HG02763 (cell line): ENCODE results near the gene DDX25.

Experiments
- ATAC-seq: cut with Tn5 transposase; IDR thresholded peaks from one replicate; pipeline ENCODE4 v1.9.1; 2021; ENCODE audit warnings: mild to moderate bottlenecking, moderate library complexity; ENCODE audit not compliant: unreplicated experiment

The DDX25 gene

GRCh38 chr11:125948278-125949051 is 44.2 kb downstream of the DDX25 start:
- no peak for ATAC-seq

DNA sequence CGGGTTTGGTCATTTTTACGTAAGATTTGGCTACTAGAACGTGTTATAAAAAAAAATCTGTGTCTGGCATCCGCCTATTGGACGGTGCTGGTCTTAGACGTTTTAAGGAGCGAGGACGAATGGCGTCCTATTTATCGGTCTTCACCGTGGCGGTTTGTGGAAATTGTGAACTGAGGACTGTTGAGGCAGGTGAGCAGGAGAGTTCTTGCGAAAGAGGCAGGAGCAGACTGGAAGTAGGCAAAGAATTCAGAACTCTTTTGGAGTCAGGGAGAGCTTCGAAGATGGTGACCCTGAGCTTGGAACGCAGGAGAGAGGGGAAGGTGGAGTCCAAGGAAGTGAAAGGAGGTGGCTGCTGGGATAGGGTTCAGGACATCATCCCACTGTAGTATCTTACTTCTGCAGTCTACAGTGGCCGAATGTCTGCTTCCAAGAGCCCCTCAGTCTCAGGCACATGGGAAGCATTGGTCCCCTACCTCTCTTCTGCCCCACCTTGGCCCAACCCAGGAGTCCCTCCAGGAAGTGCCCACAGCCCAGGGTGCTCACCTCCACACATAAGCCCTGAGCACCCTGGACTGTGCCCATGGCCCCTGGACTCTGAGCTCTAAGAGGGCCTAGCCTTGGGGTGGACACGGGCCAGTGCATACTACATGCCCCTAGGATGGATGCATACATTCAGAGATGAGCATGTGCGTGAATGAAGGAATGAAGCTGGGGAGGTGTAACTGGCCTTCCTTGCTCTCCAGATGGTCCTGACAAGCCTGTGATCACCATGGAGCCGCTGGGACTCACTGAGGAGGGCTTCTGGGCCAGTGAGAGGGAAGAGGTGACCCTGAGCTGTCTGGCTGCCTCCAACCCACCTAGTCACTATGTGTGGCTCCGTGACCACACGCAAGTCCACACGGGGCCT is 45.2 kb downstream of the DDX25 start:
- ATAC-seq = no peak

- no peak for ATAC-seq
Measured at GRCh38 chr11:125950178-125950490, 45.8 kb downstream of the DDX25 start.

DNA sequence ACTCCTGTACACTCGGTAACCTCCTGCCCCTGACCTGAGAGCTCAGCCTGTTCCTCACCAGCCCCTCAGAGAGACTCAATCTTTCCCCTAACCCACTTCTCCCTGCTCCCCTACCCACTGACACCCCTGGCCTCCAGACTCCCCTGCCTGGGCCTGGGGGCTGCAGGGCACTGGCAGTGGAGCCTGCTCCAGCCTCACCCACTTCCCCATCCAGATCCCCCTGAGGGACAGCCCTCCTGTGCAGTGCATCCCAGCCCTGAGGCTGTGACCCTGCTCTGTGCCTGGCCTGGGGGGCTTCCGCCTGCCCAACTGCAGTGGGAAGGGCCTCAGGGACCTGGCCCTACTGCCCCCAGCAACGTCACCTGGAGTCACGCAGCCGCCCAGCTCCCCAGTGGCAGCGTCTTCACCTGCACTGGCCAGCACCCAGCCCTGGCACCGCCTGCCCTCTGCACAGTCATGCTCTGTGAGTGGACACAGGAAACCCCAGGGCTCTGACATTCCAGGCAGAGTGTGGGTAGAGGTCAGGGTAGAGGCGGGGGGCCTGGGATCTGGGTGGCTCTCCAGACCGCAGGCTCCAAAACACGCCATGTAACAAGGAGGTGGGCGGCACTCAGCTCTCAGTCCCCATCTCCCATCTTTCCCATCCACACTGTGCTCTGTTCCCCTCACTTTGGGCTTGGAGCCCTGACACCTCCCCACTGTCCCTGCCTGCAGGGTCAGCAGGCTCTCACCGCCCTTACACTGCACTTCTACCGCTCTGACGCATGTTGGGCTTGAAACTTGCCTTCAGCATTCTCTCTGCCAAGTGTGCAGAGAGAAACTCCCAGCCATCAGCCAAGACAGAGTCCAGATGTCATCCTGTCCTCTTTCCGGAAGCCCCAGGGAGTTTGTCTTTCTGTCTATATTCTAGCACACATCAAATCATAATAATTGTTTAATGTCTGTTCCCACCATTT is 46.7 kb downstream of the DDX25 start:
- no peak for ATAC-seq

GRCh38 chr11:125951731-125952130 is 47.4 kb downstream of the DDX25 start:
- ATAC-seq = no peak

GRCh38 chr11:125952559-125952958 is 48.3 kb downstream of the DDX25 start:
- no peak for ATAC-seq

DNA sequence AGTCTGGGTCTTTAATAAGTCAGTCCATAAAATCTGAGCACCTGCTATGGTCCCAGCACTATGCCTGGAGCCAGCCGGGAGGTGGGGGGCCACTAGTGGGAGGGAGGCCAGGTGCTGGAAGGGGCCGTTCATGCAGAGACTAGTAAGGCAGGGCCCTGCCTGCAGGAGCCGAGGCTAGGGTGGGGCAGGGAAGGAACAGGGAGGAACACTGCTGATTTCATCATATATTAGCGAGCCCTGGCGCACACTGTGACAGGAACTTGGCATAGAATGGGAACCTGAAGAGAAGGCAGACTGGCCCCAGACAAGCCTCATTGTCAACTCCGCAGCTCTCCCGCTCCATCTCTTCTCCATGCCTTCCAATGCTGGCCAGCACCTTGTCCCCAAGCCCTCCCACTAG is 48.7 kb downstream of the DDX25 start:
- no peak for ATAC-seq

- no peak for ATAC-seq
Measured at GRCh38 chr11:125953401-125953935, 49.2 kb downstream of the DDX25 start.

GRCh38 chr11:125954123-125954944 is 50.0 kb downstream of the DDX25 start:
- no peak for ATAC-seq

GRCh38 chr11:125954945-125955640 is 50.8 kb downstream of the DDX25 start:
- ATAC-seq = no peak

DNA sequence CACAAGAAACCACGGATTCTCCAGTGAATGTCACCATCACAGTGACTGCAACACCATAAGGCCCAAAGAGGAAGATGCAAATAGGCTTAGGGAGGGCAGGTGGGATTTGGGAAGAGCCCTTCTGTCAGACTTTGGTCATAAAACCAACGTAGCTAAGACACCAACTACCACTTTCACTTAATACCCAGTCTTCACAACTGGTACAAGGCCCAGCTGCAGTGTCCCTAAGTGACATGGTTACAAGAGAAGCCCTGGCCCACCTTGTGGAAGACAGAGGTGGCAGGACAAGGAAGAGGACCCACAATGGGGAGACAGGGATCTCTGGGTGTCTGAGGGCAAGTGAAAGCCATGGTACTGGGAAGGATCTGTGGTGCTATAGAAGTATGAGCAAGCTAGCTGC is 51.5 kb downstream of the DDX25 start:
- ATAC-seq = no peak

DNA sequence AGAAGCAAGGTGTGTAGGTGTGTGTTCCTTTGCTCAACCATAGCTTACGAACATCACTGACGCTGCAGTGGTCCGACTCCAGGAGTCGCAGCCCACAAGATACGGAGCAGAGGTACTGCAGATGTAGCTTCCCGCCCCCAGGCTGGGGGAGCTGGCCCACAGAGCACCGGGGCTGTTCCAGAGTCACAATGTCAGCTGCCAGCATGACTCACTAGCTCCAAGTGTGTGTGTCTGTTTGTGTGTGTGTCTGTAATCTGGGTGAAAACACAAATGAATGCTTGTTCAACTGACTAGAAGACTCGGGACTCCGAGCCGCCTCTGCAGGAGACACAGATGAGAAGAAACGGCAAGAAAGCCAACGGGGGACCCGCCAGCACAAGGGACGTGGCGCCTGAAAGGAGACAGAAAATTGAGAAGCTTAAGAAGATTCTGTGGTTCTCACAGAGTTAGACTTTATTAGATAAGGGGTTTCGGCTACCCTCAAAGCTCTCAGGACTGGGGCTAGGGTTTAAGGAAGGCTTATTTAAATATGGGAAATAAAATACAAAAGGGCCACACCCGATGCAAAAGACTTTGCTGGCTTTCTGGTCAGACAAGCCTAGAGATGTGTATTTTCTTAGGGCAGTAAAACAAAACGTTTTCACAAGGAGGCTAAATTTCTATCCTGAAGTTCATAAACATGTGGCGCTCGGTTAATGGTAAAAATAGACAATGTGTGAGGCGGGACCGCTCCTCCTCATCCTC is 52.3 kb downstream of the DDX25 start:
- no peak for ATAC-seq

GRCh38 chr11:125957618-125958332 is 53.5 kb downstream of the DDX25 start:
- no peak for ATAC-seq

DNA sequence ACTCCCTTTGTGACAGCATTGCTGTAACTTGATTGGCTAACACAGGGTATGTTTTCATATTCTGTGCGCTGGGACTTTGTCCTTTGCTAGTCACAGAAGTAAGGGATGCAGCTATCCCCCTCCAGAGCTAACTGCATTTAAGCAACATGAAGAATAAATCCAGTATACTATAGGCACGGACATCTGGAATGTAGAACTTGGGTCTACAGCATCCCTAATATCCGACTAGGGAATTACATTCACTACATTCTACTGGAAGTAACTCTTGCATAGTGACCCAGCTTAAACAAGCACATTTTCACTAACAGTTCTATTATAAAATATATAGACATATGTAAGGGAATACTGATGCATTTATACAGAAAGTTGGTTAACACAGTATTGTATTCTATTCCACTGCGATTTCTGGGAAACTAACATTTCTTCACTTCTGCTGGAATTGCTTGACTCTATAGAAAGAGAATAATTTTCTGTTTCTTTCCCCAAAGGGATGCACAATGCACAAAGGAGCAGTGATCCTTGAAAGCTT is 54.6 kb downstream of the DDX25 start:
- ATAC-seq = no peak

DNA sequence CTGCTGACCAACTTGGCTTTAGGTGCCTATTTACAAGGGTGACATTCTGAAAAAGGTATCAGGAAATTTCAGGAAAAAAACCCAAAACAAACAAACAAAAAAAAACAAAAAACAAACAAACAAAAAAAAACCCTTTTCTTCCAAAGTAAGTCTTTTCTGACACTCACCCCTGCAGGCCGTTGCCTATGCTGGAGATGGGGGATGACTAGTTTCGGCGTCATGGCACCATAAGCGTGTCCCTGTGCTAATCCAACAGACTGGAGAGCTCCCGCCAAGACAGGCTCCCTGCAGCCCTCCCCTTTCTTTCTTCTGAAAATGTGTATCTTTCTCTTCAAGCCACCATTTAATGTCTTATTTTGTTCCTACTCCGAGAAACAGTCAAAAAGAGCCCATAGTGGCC is 55.2 kb downstream of the DDX25 start:
- no peak for ATAC-seq

GRCh38 chr11:125959931-125960330 is 55.6 kb downstream of the DDX25 start:
- no peak for ATAC-seq

DNA sequence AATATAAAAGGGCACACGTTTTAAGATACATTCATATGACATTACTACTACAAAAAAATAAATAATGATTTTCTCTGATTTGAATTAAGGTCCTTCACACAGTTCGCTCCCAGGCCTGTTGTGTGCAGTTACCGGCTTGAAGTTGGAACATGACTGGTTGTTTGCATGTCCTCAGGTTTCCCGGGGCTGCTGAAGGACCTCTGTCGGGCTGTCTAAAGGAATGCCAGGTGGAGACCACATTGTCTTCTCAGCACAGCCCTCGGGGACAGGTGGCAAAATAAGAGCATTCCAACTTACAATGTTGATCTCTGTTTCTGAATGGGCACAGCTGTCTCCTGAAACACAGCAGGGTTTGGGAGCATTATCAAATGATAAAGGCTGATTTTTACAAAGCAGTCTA is 56.5 kb downstream of the DDX25 start:
- no peak for ATAC-seq

DNA sequence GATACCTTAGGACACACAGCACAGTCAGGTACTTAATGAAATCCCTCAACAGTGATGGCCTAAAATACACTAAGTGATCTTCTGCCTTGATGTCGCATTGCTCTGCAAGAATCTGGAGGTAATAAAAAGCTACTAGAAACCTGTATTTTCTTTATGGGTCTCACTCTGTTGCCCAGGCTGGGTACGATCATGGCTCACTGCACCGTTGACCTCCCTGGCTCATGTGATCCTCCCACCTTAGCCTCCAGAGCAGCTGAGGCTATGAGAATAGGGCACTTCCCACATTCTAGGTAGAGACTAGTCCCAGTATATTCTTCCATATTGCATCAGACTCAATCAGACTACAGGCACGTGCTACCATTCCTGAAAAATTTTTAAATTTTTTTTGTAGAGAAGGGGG is 63.2 kb downstream of the DDX25 start:
- no peak for ATAC-seq
